Hematopoietic multipotent progenitor cell treated with erythropoietin and hydrocortisone succinate and interleukin-3 and kit ligand, for 8 days (in vitro differentiated cells): ENCODE data around the gene GON7.
"Not testable (repeated sequence)": the region's sequence is repeated elsewhere in the genome, so short reads cannot be mapped to it uniquely, and the experiment has no call there.

Source experiments
- DNase-seq: peaks from one replicate; pipeline ENCODE4 v3.0.0-alpha.2; 2015

The GON7 gene

GRCh38 chr14:93195316-93195999 lies 11.4 kb downstream of the GON7 start:
- no peak for DNase-seq

- no peak for DNase-seq
Measured at GRCh38 chr14:93186956-93187355, 19.9 kb downstream of the GON7 start.

GRCh38 chr14:93186466-93186865 lies 20.4 kb downstream of the GON7 start:
- DNase-seq = peak; percentile 31

- no peak for DNase-seq
Measured at GRCh38 chr14:93185349-93185720, 21.5 kb downstream of the GON7 start.

GRCh38 chr14:93184391-93185348 lies 22.2 kb downstream of the GON7 start, which contains the start of the genes LYSET and MOAP1:
LYSET (plus strand) TSS chr14:93185317; CDS start chr14:93185406, 89 bp downstream.
MOAP1 (minus strand) TSS chr14:93184897; CDS start chr14:93184242, 655 bp downstream.
- peak; percentile 75 for DNase-seq

- DNase-seq = no peak
Measured at GRCh38 chr14:93183596-93184317, 23.1 kb downstream of the GON7 start.

GRCh38 chr14:93175492-93175891 lies 31.4 kb downstream of the GON7 start:
- DNase-seq = no peak

- DNase-seq = not testable (repeated sequence)
Measured at GRCh38 chr14:93174731-93175130, 32.1 kb downstream of the GON7 start.

GRCh38 chr14:93173943-93174395 lies 32.9 kb downstream of the GON7 start:
- DNase-seq = peak; percentile 25

- DNase-seq = no peak
Measured at GRCh38 chr14:93171376-93171775, 35.5 kb downstream of the GON7 start.

GRCh38 chr14:93170141-93170540 lies 36.7 kb downstream of the GON7 start:
- not testable (repeated sequence) for DNase-seq

GRCh38 chr14:93169619-93170018 lies 37.2 kb downstream of the GON7 start:
- not testable (repeated sequence) for DNase-seq

GRCh38 chr14:93168610-93169009 lies 38.3 kb downstream of the GON7 start:
- DNase-seq = not testable (repeated sequence)

- not testable (repeated sequence) for DNase-seq
Measured at GRCh38 chr14:93165271-93166265, 41.3 kb downstream of the GON7 start.

- peak; percentile 86 for DNase-seq
Measured at GRCh38 chr14:93163564-93163963, 43.3 kb downstream of the GON7 start.

- DNase-seq = no peak
Measured at GRCh38 chr14:93161411-93161940, 45.4 kb downstream of the GON7 start.

- DNase-seq = peak; percentile 78
Measured at GRCh38 chr14:93160353-93160801, 46.5 kb downstream of the GON7 start.

- DNase-seq = not testable (repeated sequence)
Measured at GRCh38 chr14:93159625-93160352, 47.1 kb downstream of the GON7 start.

GRCh38 chr14:93158349-93158748 lies 48.5 kb downstream of the GON7 start:
- DNase-seq = not testable (repeated sequence)

GRCh38 chr14:93156693-93157369 lies 50.0 kb downstream of the GON7 start:
- no peak for DNase-seq
